HEK293 (cell line): ENCODE results near the gene MICU1.

Experiments
- CTCF ChIA-PET: fragments of 350-600 bp; formaldehyde crosslinking; extraction: SDS; loops from one replicate; lab custom pipeline; 2021; ENCODE audit warnings: antibody characterized with exemption; lab: Yijun Ruan, JAX
- POLR2A ChIA-PET: fragments of 300-600 bp; formaldehyde crosslinking; extraction: SDS; loops from one replicate; lab custom pipeline; 2020; ENCODE audit warnings: antibody characterized with exemption, inconsistent platforms; lab: Yijun Ruan, JAX
- H3K27ac ChIP-seq: fragments of 200-500 bp; sonication (Bioruptor generic); 2 replicates; pipeline ENCODE4 v1.5.1; 2014; ENCODE audit warnings: low read depth, low read length, control low read depth, inconsistent platforms; ENCODE audit errors: extremely low read depth
- H3K36me3 ChIP-seq, 2 experiments: fragments of 200-500 bp in 1 of 2; sonication (Bioruptor generic) in 1 of 2; 1 replicate in 1 of 2; 2 replicates in 1 of 2; pipeline ENCODE4 v1.5.1; 2014 to 2017; ENCODE audit warnings: inconsistent platforms in 2 of 2, low read length in 2 of 2; ENCODE audit not compliant: control insufficient read depth in 2 of 2, insufficient read depth in 1 of 2
- H3K4me1 ChIP-seq: fragments of 200-500 bp; sonication (Bioruptor generic); 2 replicates; pipeline ENCODE4 v1.5.1; 2014; ENCODE audit warnings: mild to moderate bottlenecking, low read length, inconsistent platforms; ENCODE audit not compliant: control insufficient read depth, insufficient read depth
- H3K4me3 ChIP-seq: 2 replicates; pipeline ENCODE4 v1.5.1; 2011; ENCODE audit warnings: low read depth, mild to moderate bottlenecking, control low read depth, low read length, moderate library complexity
- H3K9me3 ChIP-seq: fragments of 200-500 bp; sonication (Bioruptor generic); 2 replicates; pipeline ENCODE4 v1.5.1; 2014; ENCODE audit warnings: low read depth, low read length, inconsistent platforms; ENCODE audit not compliant: control insufficient read depth, insufficient read depth
- RBAK ChIP-seq: fragments of 450-650 bp; formaldehyde crosslinking; IDR thresholded peaks from 2 replicates; pipeline ENCODE4 v1.5.1; 2016; ENCODE audit warnings: missing biosample characterization, missing genetic modification characterization
- WT1 ChIP-seq: fragments of 450-650 bp; formaldehyde crosslinking; IDR thresholded peaks from 2 replicates; pipeline ENCODE4 v1.5.1; 2016; ENCODE audit warnings: missing biosample characterization, missing genetic modification characterization
- ZEB2 ChIP-seq: fragments of 450-650 bp; formaldehyde crosslinking; IDR thresholded peaks from 2 replicates; pipeline ENCODE4 v1.5.1; 2016; ENCODE audit warnings: missing biosample characterization, missing genetic modification characterization
- ZFP41 ChIP-seq: fragments of 450-650 bp; formaldehyde crosslinking; IDR thresholded peaks from 2 replicates; pipeline ENCODE4 v1.5.1; 2016; ENCODE audit warnings: missing biosample characterization, missing genetic modification characterization, borderline replicate concordance
- ZNF140 ChIP-seq: fragments of 450-650 bp; formaldehyde crosslinking; IDR thresholded peaks from 2 replicates; pipeline ENCODE4 v1.5.1; 2016; ENCODE audit warnings: missing biosample characterization, missing genetic modification characterization
- ZNF148 ChIP-seq: fragments of 450-650 bp; formaldehyde crosslinking; IDR thresholded peaks from 2 replicates; pipeline ENCODE4 v1.5.0; 2017; ENCODE audit warnings: missing biosample characterization, missing genetic modification characterization, borderline replicate concordance
- ZNF169 ChIP-seq: fragments of 450-650 bp; formaldehyde crosslinking; IDR thresholded peaks from 2 replicates; pipeline ENCODE4 v1.5.1; 2016; ENCODE audit warnings: missing biosample characterization, missing genetic modification characterization
- ZNF292 ChIP-seq: fragments of 450-650 bp; formaldehyde crosslinking; IDR thresholded peaks from 2 replicates; pipeline ENCODE4 v1.5.1; 2016; ENCODE audit warnings: low read depth, missing biosample characterization, missing genetic modification characterization, borderline replicate concordance
- ZNF341 ChIP-seq: fragments of 450-650 bp; formaldehyde crosslinking; IDR thresholded peaks from 2 replicates; pipeline ENCODE4; 2016; ENCODE audit warnings: low read depth, missing biosample characterization, missing genetic modification characterization
- ZNF404 ChIP-seq: fragments of 450-650 bp; formaldehyde crosslinking; IDR thresholded peaks from 2 replicates; pipeline ENCODE4 v1.5.1; 2017; ENCODE audit warnings: missing biosample characterization, missing genetic modification characterization
- ZNF488 ChIP-seq: fragments of 450-650 bp; formaldehyde crosslinking; IDR thresholded peaks from 2 replicates; pipeline ENCODE4 v1.5.1; 2016; ENCODE audit warnings: missing biosample characterization, missing genetic modification characterization
- ZNF501 ChIP-seq: fragments of 450-650 bp; formaldehyde crosslinking; IDR thresholded peaks from 2 replicates; pipeline ENCODE4 v1.5.1; 2016; ENCODE audit warnings: missing biosample characterization, missing genetic modification characterization
- ZNF521 ChIP-seq: fragments of 450-650 bp; formaldehyde crosslinking; IDR thresholded peaks from 2 replicates; pipeline ENCODE4 v1.5.1; 2017; ENCODE audit warnings: missing biosample characterization, mild to moderate bottlenecking, missing genetic modification characterization
- ZNF548 ChIP-seq: fragments of 450-650 bp; formaldehyde crosslinking; IDR thresholded peaks from 2 replicates; pipeline ENCODE4 v1.5.1; 2016; ENCODE audit warnings: missing biosample characterization, missing genetic modification characterization
- ZNF561 ChIP-seq: fragments of 450-650 bp; IDR thresholded peaks from 2 replicates; pipeline ENCODE4 v1.5.1; 2018; ENCODE audit warnings: missing biosample characterization, missing genetic modification characterization, borderline replicate concordance
- ZNF621 ChIP-seq: fragments of 450-650 bp; formaldehyde crosslinking; IDR thresholded peaks from 2 replicates; pipeline ENCODE4 v1.5.1; 2017; ENCODE audit warnings: missing biosample characterization, missing genetic modification characterization
- ZNF624 ChIP-seq: fragments of 450-650 bp; formaldehyde crosslinking; IDR thresholded peaks from 2 replicates; pipeline ENCODE4 v1.5.1; 2017; ENCODE audit warnings: missing biosample characterization, missing genetic modification characterization
- ZNF658 ChIP-seq: fragments of 450-650 bp; formaldehyde crosslinking; IDR thresholded peaks from 2 replicates; pipeline ENCODE4; 2016; ENCODE audit warnings: missing biosample characterization, missing genetic modification characterization
- ZNF660 ChIP-seq: fragments of 450-650 bp; IDR thresholded peaks from 2 replicates; pipeline ENCODE4 v1.5.1; 2018; ENCODE audit warnings: missing biosample characterization, mild to moderate bottlenecking, missing genetic modification characterization
- ZNF791 ChIP-seq: fragments of 450-650 bp; formaldehyde crosslinking; IDR thresholded peaks from 2 replicates; pipeline ENCODE4 v1.5.1; 2016; ENCODE audit warnings: missing biosample characterization, missing genetic modification characterization
- ZSCAN16 ChIP-seq: fragments of 450-650 bp; formaldehyde crosslinking; IDR thresholded peaks from 2 replicates; pipeline ENCODE4 v1.5.1; 2016; ENCODE audit warnings: missing biosample characterization, missing genetic modification characterization
- ZSCAN18 ChIP-seq: fragments of 450-650 bp; formaldehyde crosslinking; IDR thresholded peaks from 2 replicates; pipeline ENCODE4 v1.5.1; 2016; ENCODE audit warnings: missing biosample characterization, missing genetic modification characterization
- ZSCAN4 ChIP-seq: fragments of 450-650 bp; formaldehyde crosslinking; IDR thresholded peaks from 2 replicates; pipeline ENCODE4 v1.5.1; 2017; ENCODE audit warnings: missing biosample characterization, missing genetic modification characterization
- ZSCAN5A ChIP-seq: fragments of 450-650 bp; formaldehyde crosslinking; IDR thresholded peaks from 2 replicates; pipeline ENCODE4 v1.5.1; 2016; ENCODE audit warnings: missing biosample characterization, missing genetic modification characterization
- ZXDB ChIP-seq: fragments of 450-650 bp; formaldehyde crosslinking; IDR thresholded peaks from 2 replicates; pipeline ENCODE4 v1.5.1; 2016; ENCODE audit warnings: missing biosample characterization, missing genetic modification characterization

Gene MICU1

GRCh38 chr10:72414642-72415041 lies 211.2 kb downstream of the MICU1 start:
- H3K4me3 ChIP-seq, result no peak overlapping the region
- no peak for TF ChIP-seq ZNF169 (tag by site-specific recombination)
- no peak for TF ChIP-seq ZSCAN5A (tag by site-specific recombination)
- no peak for TF ChIP-seq ZNF521 (tag by site-specific recombination)
- TF ChIP-seq ZNF658 (tag by site-specific recombination), result no peak
- no peak for TF ChIP-seq ZXDB
- TF ChIP-seq ZNF624 (tag by site-specific recombination), result no peak
- TF ChIP-seq ZNF548, result no peak
- no peak for TF ChIP-seq ZNF488 (tag by site-specific recombination)
- no peak for TF ChIP-seq ZNF292
- no peak for TF ChIP-seq ZEB2
- no peak for TF ChIP-seq ZNF621 (tag by site-specific recombination)
- no peak for TF ChIP-seq WT1 (tag by site-specific recombination)
- no peak for TF ChIP-seq RBAK (tag by site-specific recombination)
- TF ChIP-seq ZNF341 (tag by site-specific recombination), result no peak
- no peak for TF ChIP-seq ZNF561 (tag by site-specific recombination)
- no peak for TF ChIP-seq ZFP41 (tag by site-specific recombination)
- TF ChIP-seq ZSCAN18 (tag by site-specific recombination), result no peak
- TF ChIP-seq ZNF791 (tag by site-specific recombination), result no peak
- H3K36me3 ChIP-seq, result peaks cover 0 to 4% of the 10 kb centered on the region in 2 experiments; a peak in 1 of 3 replicates
- H3K4me1 ChIP-seq, result no peaks in the 10 kb centered on the region; the same call in 1 of the 2 replicates
- POLR2A ChIA-PET, result no interaction called here
- H3K9me3 ChIP-seq, result no peaks in the 10 kb centered on the region
- H3K27ac ChIP-seq, result no peak overlapping the region
- CTCF ChIA-PET, result no interaction called here

- CTCF ChIA-PET, result interaction anchor here (0.6 to 1.1 kb wide), 2 partner anchors 37 to 46 kb away, joined by 4 read pairs; no protein-coding TSS in a partner anchor
- no peaks in the 10 kb centered on the region for H3K4me1 ChIP-seq
- no peak overlapping the region for H3K27ac ChIP-seq
- no peak overlapping the region for H3K4me3 ChIP-seq
- TF ChIP-seq ZSCAN4 (tag by site-specific recombination), result no peak
- TF ChIP-seq ZNF140 (tag by site-specific recombination), result no peak
- TF ChIP-seq ZNF501 (tag by site-specific recombination), result no peak
- no peak for TF ChIP-seq ZSCAN16
- no peak for TF ChIP-seq ZNF660 (tag by site-specific recombination)
- TF ChIP-seq ZNF148 (tag by site-specific recombination), result no peak
- no peak for TF ChIP-seq ZNF404 (tag by site-specific recombination)
- POLR2A ChIA-PET, result no interaction called here
- H3K9me3 ChIP-seq, result no peaks in the 10 kb centered on the region
- peaks cover 0 to 4% of the 10 kb centered on the region in 2 experiments; a peak in 1 of 3 replicates for H3K36me3 ChIP-seq
Observed at GRCh38 chr10:72409167-72409566, 216.7 kb downstream of the MICU1 start.
